GM13976 (cell line): ENCODE measurements around the gene IL1RAPL2.

Source experiments
- DNase-seq: peaks from one replicate; pipeline ENCODE4 v3.0.0; 2012; ENCODE audit warnings: low spot score
- CTCF ChIP-seq: IDR thresholded peaks from 2 replicates; pipeline ENCODE4 v1.5.1; 2012; ENCODE audit warnings: borderline replicate concordance, mild to moderate bottlenecking; ENCODE audit not compliant: insufficient read depth; ENCODE audit errors: extremely low read depth, missing control alignments, control extremely low read depth
- in situ Hi-C: fragments of 300-500 bp; cut with MboI; formaldehyde crosslinking; loops from one replicate; pipeline ENCODE4 v1.12.0; 2022; ENCODE audit warnings: low sequenced_read_pairs, mixed read lengths, inconsistent platforms; ENCODE audit not compliant: unreplicated experiment

IL1RAPL2 gene

DNA sequence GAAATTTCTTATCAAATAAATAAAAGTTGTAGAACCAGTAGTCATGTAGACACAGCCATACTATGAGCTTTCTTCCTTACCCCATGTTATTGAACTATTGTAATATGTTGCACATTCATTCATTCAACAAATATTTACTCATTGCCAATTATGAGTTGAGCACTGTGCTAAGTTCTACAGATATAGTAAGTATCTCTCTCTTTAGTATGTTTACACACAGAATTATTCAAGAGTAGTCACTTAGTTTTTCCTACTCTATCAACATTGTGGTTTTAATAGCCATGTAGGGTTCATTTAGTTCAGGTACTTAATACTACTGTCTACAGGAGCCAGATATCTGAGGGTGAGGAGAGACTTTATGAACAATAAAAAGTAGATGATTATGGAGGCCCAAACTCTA, 568.3 kb downstream of the IL1RAPL2 start:
- DNase-seq = no peak
- in situ Hi-C loops = no loop called here
- TF ChIP-seq CTCF = no peak

- TF ChIP-seq CTCF = no peak
- no peak for DNase-seq
- in situ Hi-C loops = no loop called here
Observed at GRCh38 chrX:105136786-105137185, 570.8 kb downstream of the IL1RAPL2 start.

DNA sequence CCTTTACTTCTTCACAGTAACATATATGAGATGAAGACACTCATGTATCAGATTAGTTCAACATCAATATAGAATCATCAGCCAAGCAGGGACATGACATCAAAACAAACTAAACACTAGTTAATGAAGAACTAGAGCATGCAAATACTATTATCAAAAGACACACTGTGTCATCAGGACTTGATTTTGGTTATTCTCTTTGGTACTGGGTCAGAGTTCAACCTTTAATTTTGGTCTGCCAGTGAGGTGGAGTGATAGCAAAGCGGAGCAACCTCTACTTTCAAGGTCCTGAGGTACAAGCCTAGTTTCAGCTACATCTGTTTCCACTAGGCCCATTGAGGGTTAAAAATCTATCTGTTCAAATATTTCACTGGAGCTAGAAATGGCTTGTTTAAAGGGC, 584.0 kb downstream of the IL1RAPL2 start:
- in situ Hi-C loops = no loop called here
- no peak for TF ChIP-seq CTCF
- DNase-seq = no peak

DNA sequence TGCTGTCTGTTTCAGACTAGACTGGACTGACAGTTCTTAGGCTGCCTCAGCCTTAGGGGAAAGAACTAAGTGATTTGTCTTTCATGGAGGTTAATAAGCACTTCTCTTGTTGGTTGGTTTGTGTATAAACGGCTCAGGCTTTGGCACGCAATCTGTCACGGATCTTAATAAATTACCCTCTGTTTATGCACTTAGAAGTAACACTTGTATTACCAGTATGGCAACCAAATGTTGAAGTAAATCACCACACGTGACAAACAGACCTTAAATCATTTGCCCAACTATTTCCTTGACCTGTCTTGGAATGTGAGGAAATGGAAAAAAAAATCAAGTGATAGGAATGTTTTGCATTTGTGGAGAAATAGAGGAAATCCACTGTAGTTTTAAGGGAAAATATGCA, 584.6 kb downstream of the IL1RAPL2 start:
- no peak for DNase-seq
- in situ Hi-C loops = no loop called here
- no peak for TF ChIP-seq CTCF

GRCh38 chrX:105167233-105167632, 601.2 kb downstream of the IL1RAPL2 start:
- in situ Hi-C loops = no loop called here
- no peak for DNase-seq
- TF ChIP-seq CTCF = no peak

GRCh38 chrX:105168577-105168976, 602.6 kb downstream of the IL1RAPL2 start:
- DNase-seq = no peak
- no peak for TF ChIP-seq CTCF
- in situ Hi-C loops = no loop called here

DNA sequence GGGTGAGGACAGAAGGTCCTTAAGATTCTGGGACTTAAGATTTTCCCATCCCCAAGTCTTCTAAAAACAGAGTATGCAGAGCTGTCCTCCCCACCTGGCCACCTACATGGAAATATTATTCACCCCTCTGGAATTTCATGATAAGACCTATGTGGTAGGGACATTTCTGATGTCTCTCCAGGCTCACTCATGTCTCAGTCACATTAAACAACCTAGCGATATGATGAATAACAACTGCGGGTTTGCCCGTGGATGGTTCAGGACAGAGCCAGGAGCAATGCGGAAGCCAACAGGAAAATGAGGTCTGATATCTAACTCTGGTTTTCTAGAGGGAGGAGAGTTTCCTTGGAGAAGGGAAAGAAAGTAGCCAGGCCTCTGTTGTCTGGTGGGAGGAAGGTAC, 607.1 kb downstream of the IL1RAPL2 start:
- in situ Hi-C loops = no loop called here
- no peak for TF ChIP-seq CTCF
- DNase-seq = no peak
